Choroid plexus epithelial cell (primary cell): ENCODE measurements around the gene CAPN9.

Source experiments
- DNase-seq: peaks from one replicate; pipeline ENCODE4 v3.0.0-alpha.2; 2010; ENCODE audit warnings: low read depth
- H3K4me3 ChIP-seq: 2 replicates; pipeline ENCODE4 v1.5.1; 2011; ENCODE audit warnings: low read depth, mild to moderate bottlenecking, control low read depth, low read length, moderate library complexity
- TF ChIP-seq, protein P1 (sequence below): conservative IDR thresholded peaks from 2 replicates; pipeline ENCODE4 v1.5.1; 2011; ENCODE audit warnings: low read depth, mild to moderate bottlenecking, control low read depth, inconsistent platforms, low read length, moderate library complexity

CAPN9 gene

DNA sequence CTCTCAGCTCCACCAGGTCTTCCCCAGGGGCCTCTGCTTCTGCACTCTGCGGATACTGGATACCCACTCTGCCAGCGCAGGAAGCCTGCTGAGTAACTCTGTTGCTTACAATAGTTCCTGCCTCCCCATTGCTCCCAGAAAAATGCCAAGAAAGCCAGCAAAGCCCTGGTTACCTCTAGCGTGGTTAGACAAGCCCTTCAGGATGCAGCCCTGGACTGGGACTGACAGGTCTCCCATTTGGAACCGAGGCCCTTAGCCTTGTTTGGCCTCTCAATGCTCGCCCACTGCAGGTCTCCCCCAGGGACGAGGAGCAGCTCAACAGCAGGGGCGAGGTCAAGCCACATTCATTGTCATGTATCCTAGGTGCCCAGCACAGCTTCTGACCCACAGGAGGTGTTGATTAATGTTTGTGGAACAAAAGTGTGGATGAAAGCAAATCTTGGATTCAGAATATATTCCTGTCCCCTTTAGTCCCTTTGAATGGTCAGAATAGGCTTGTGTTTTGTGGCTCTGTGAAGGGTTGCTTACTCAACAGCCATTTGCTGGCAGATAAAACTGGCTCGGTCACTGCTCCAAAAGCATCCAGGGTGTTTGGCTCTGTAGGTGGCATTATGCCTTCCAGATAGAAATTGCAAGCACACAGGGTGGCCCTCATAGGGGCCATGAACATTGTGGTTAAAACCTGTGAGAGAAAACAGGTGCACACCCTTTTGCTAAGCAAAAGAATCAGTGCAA is 62.2 kb downstream of the CAPN9 start:
- H3K4me3 ChIP-seq: no peak overlapping the region
- TF ChIP-seq, protein P1, sequence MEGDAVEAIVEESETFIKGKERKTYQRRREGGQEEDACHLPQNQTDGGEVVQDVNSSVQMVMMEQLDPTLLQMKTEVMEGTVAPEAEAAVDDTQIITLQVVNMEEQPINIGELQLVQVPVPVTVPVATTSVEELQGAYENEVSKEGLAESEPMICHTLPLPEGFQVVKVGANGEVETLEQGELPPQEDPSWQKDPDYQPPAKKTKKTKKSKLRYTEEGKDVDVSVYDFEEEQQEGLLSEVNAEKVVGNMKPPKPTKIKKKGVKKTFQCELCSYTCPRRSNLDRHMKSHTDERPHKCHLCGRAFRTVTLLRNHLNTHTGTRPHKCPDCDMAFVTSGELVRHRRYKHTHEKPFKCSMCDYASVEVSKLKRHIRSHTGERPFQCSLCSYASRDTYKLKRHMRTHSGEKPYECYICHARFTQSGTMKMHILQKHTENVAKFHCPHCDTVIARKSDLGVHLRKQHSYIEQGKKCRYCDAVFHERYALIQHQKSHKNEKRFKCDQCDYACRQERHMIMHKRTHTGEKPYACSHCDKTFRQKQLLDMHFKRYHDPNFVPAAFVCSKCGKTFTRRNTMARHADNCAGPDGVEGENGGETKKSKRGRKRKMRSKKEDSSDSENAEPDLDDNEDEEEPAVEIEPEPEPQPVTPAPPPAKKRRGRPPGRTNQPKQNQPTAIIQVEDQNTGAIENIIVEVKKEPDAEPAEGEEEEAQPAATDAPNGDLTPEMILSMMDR: no peak
- DNase-seq: no peak

DNA sequence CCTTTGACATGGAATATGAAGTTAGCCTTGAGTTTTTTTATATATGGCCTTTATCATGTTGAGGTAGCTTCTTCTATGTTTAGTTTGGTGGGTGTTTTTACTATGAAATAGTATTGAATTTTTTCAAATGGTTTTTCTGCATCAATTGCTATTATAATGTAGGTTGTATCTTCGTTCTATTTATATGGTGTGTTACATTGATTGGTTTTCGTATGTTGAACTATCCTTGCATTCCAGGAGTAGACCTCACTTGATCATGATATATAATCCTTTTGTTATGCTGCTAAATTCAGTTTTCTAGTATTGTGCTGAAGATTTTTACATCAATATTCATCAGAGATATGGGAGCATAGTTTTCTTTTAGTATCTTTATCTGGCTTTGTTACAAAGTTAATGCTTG is 65.4 kb downstream of the CAPN9 start:
- no peak for DNase-seq
- H3K4me3 ChIP-seq: no peak overlapping the region
- TF ChIP-seq, protein P1: no peak

DNA sequence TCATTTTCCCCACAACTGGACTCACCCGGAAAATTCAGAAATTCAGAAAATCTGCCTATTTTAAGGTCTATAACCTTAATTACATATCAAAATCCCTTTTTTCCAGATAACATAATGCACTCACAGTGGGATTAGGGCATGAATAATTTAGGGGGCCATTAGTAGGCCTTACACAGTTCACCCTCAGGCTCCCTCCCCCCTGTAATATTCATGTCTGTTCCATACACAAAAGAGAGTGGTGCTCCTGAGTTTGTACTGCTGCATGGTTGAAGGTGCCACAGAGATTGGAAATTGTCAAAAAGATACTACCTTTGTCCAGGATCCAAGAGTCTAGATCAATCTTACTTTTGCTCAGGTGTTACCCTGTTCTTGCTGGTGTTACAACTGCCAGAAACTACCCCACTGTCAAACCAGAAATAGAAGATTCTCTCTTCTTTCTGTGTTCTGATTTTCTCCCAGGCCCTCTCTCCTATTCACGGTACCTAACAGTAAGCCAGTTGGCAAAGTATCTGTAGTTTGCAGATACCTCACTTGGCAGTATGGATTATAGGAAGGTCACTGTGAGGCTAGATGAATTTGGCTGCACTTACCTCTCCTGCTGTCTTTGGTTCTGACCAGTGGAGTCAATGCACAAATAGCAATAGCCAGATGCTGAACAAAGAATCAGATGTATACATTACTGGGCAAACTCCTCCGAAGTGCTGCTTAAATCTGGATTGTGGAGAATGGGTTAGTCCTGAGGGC is 67.9 kb downstream of the CAPN9 start:
- H3K4me3 ChIP-seq: no peak overlapping the region
- TF ChIP-seq, protein P1: no peak
- no peak for DNase-seq

DNA sequence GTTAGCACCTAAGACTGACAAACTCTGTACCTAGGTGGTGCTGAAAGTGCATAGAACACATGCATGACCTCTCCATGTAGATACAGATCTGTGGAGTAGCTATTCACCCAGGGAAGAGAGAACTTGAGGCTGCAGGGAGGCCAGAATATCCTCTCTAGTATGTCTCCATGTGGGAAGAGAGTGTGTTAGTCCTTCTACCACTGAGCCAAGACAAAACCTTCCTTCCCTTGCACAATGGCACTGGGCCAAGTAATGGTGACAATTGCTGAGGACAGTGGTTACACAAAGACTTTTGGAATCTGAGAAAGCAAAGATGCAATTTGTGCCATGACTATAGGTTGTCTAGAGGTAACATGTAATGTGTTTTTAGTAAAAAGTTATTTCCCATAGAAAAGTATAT is 68.8 kb downstream of the CAPN9 start:
- no peak for DNase-seq
- TF ChIP-seq, protein P1: no peak
- no peak overlapping the region for H3K4me3 ChIP-seq

DNA sequence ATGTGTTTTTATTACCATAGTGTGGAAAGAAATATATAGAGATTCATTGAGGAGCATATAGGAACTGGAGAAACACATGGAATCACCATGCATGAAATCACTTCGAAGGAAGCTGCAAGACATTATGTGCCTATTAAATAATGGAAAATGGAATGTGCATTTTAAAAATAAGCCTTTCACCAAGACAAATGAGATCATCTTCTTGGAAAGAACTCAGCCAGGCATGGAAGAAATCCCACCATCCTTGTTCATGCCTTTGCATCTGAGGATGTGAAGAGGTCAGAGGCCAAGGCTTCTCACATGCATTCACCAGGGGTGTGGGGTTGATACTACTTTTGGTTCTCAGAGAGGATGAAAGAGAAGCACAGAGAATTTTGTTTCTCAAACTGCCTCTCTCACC is 71.2 kb downstream of the CAPN9 start:
- TF ChIP-seq, protein P1: no peak
- no peak for DNase-seq
- no peak overlapping the region for H3K4me3 ChIP-seq

DNA sequence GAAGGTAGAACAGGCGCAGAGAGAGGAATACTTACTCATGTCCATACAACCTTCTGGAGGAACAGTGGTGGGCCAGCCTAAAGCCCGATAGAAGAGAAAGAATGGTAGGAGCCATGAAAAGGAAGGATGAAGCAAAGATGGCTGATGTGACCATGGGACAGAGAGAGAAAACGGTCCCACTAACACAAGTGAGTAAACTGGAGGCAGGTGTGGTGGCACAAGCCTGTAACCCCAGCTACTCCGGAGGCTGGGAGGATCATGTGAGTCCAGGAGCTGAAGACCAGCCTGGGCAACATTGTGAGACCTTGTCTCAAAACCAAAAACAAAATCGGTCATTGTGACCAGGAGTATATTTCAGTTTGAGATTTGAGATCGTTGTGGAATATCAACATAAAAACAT is 71.7 kb downstream of the CAPN9 start:
- no peak overlapping the region for H3K4me3 ChIP-seq
- DNase-seq: no peak
- TF ChIP-seq, protein P1: no peak
